Measurements from ENCODE around the gene EN1.

DNA sequence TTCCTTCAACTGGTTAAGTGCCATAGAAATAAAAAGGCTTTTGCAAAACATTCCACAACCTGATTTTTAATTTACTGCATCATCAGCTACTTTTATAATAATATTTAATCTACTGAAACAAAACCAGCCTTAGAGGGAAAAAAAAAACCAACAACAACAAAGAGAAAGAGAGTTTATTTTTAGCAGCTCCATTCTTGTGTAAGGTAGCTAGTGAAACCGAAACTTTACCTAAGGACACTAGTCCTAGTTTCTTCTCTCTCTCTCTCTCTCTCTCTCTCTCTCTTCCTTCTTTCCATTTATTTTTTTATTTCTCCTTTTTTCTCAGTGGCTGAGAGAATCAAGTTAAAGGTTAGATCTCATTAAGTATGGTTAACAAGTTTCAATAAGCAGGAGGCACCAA lies 21.4 kb downstream of the EN1 start:
- TF ChIP-seq, protein P1, sequence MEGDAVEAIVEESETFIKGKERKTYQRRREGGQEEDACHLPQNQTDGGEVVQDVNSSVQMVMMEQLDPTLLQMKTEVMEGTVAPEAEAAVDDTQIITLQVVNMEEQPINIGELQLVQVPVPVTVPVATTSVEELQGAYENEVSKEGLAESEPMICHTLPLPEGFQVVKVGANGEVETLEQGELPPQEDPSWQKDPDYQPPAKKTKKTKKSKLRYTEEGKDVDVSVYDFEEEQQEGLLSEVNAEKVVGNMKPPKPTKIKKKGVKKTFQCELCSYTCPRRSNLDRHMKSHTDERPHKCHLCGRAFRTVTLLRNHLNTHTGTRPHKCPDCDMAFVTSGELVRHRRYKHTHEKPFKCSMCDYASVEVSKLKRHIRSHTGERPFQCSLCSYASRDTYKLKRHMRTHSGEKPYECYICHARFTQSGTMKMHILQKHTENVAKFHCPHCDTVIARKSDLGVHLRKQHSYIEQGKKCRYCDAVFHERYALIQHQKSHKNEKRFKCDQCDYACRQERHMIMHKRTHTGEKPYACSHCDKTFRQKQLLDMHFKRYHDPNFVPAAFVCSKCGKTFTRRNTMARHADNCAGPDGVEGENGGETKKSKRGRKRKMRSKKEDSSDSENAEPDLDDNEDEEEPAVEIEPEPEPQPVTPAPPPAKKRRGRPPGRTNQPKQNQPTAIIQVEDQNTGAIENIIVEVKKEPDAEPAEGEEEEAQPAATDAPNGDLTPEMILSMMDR (IDR thresholded peaks at IDR 0.05) = no peak
- TF ChIP-seq, protein P2, sequence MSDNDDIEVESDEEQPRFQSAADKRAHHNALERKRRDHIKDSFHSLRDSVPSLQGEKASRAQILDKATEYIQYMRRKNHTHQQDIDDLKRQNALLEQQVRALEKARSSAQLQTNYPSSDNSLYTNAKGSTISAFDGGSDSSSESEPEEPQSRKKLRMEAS (IDR thresholded peaks at IDR 0.05) = no peak
- TF ChIP-seq, protein P3, sequence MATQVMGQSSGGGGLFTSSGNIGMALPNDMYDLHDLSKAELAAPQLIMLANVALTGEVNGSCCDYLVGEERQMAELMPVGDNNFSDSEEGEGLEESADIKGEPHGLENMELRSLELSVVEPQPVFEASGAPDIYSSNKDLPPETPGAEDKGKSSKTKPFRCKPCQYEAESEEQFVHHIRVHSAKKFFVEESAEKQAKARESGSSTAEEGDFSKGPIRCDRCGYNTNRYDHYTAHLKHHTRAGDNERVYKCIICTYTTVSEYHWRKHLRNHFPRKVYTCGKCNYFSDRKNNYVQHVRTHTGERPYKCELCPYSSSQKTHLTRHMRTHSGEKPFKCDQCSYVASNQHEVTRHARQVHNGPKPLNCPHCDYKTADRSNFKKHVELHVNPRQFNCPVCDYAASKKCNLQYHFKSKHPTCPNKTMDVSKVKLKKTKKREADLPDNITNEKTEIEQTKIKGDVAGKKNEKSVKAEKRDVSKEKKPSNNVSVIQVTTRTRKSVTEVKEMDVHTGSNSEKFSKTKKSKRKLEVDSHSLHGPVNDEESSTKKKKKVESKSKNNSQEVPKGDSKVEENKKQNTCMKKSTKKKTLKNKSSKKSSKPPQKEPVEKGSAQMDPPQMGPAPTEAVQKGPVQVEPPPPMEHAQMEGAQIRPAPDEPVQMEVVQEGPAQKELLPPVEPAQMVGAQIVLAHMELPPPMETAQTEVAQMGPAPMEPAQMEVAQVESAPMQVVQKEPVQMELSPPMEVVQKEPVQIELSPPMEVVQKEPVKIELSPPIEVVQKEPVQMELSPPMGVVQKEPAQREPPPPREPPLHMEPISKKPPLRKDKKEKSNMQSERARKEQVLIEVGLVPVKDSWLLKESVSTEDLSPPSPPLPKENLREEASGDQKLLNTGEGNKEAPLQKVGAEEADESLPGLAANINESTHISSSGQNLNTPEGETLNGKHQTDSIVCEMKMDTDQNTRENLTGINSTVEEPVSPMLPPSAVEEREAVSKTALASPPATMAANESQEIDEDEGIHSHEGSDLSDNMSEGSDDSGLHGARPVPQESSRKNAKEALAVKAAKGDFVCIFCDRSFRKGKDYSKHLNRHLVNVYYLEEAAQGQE (IDR thresholded peaks at IDR 0.05) = no peak
- TF ChIP-seq HOXA7 (CRISPR knock-in tag; IDR thresholded peaks at IDR 0.05) (no peak), RFX5 (IDR thresholded peaks at IDR 0.05) (no peak), MAFK (IDR thresholded peaks at IDR 0.05; ENCODE audit: partially characterized antibody) (no peak), FOSL2 (IDR thresholded peaks at IDR 0.05) (no peak), FOSL2 (CRISPR knock-in tag; IDR thresholded peaks at IDR 0.05) (no peak), SMC3 (IDR thresholded peaks at IDR 0.05) (no peak), JUN (IDR thresholded peaks at IDR 0.05) (no peak), MYC (IDR thresholded peaks at IDR 0.05; ENCODE audit: borderline replicate concordance, low read length) (no peak)

Data from A549 (cell line).